Endodermal cell (in vitro differentiated cells): ENCODE measurements around the gene LGALS4. TPM values are rescaled to one million over a fixed set of nuclear protein-coding genes. Genes with fewer than 3 reads are reported as not detected.

ENCODE experiments used
- DNase-seq: peaks from one replicate; pipeline ENCODE4 v3.0.0-alpha.2; 2017
- H3K27ac ChIP-seq: 2 replicates; pipeline ENCODE4 v1.5.1; 2013; ENCODE audit warnings: mild to moderate bottlenecking, low read depth, low read length, moderate library complexity
- H3K27me3 ChIP-seq: 2 replicates; pipeline ENCODE4 v1.6.1; 2013; ENCODE audit warnings: mild to moderate bottlenecking, low read length, moderate library complexity; ENCODE audit not compliant: insufficient read depth, control insufficient read depth, poor library complexity, severe bottlenecking
- H3K36me3 ChIP-seq: 2 replicates; pipeline ENCODE4 v1.7.0; 2013; ENCODE audit warnings: mild to moderate bottlenecking, low read length, moderate library complexity; ENCODE audit not compliant: control insufficient read depth, insufficient read depth
- H3K4me1 ChIP-seq: one replicate; pipeline ENCODE4 v1.7.0; 2013; ENCODE audit warnings: low read length; ENCODE audit not compliant: control insufficient read depth, insufficient read depth
- H3K4me3 ChIP-seq: 2 replicates; pipeline ENCODE4 v1.5.1; 2013; ENCODE audit warnings: mild to moderate bottlenecking, low read length, moderate library complexity
- H3K9ac ChIP-seq: 2 replicates; pipeline ENCODE4 v1.6.1; 2013; ENCODE audit warnings: mild to moderate bottlenecking, low read length, moderate library complexity; ENCODE audit not compliant: poor library complexity, severe bottlenecking; ENCODE audit errors: extremely low read depth
- H3K9me3 ChIP-seq: 2 replicates; pipeline ENCODE4 v1.6.1; 2013; ENCODE audit warnings: mild to moderate bottlenecking, low read length, moderate library complexity; ENCODE audit not compliant: control insufficient read depth
- H3K27ac Mint-ChIP-seq: 2 replicates; pipeline ENCODE4 v1.8.0; 2020; ENCODE audit warnings: mixed read lengths
- H3K27me3 Mint-ChIP-seq: 2 replicates; pipeline ENCODE4 v1.8.0; 2021; ENCODE audit warnings: mild to moderate bottlenecking, mixed read lengths; ENCODE audit not compliant: insufficient read depth
- H3K36me3 Mint-ChIP-seq: 2 replicates; pipeline ENCODE4 v1.8.0; 2020; ENCODE audit warnings: low read depth, mixed read lengths
- H3K4me1 Mint-ChIP-seq: 2 replicates; pipeline ENCODE4 v1.8.0; 2020; ENCODE audit warnings: mixed read lengths
- H3K4me3 Mint-ChIP-seq: 2 replicates; pipeline ENCODE4 v1.8.0; 2020; ENCODE audit warnings: mild to moderate bottlenecking, moderate library complexity, mixed read lengths
- H3K9me3 Mint-ChIP-seq: 2 replicates; pipeline ENCODE4 v1.8.0; 2020; ENCODE audit warnings: mild to moderate bottlenecking, mixed read lengths
- WGBS, 2 experiments: methylation state at CpG; one replicate each; pipeline versions ENCODE4 v1.1.5 to v1.1.7; 2013; ENCODE audit warnings: missing lambda C conversion rate in 2 of 2, mixed read lengths in 1 of 2; ENCODE audit not compliant: insufficient coverage in 1 of 2, insufficient read length in 1 of 2; 5-methylcytosine and 5-hydroxymethylcytosine counted together
- total RNA-seq, 2 donors: library from RNA; stranded (reverse); fragmentation: NEBNext Ultra II Directional in 1 of 2; extraction: Animal tissue kit (Norgen Biotek cat#: 25700) in 1 of 2; gene quantifications; 2 replicates in 1 of 2; 3 replicates in 1 of 2; pipeline ENCODE4 v1.2.1, GENCODE V29; 2021
- TF ChIP-seq, protein P1 (sequence below): fragments of 200-600 bp; sonication (generic); conservative IDR thresholded peaks from 2 replicates; pipeline ENCODE4 v1.5.0; 2021; ENCODE audit warnings: antibody characterized with exemption, mild to moderate bottlenecking

LGALS4 gene
- total RNA-seq, 2 donors from 2014 or later, result 0.49 to 0.84 TPM

DNA sequence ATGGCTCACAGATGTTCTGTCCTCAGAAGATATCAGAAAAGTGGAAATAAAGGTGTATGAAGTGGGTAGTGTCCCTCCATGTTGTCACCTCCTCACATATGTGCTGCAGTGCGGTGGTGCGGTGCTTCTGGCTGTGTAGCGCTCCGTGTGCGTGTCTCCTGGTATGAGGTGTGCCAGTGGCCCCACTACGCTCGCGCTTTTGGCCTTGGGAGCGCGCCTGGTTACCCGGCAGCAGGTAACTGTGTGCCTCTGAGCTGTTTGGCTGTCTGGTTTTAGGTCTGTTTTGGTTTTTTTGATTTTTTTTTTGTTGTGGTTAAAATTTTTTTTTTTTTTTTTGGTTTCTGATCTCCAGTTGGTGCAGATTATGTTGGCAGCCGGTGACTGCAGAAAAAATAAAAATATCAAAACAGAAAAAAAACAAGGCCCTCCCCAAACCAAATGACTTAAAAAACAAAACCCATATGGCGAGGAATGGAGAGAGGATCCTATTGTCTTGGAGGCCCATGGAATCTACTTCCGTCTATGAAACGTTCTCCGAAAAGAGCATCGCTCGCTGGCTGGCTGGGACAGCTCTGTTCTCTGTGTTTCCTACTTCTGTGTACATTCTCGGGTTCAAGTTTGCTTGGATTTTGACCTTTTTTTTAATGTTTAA lies 29.2 kb upstream of the LGALS4 start:
- 96 to 100% methylated on average over 7 to 19 of the region's 19 CpGs for WGBS, 2 experiments

DNA sequence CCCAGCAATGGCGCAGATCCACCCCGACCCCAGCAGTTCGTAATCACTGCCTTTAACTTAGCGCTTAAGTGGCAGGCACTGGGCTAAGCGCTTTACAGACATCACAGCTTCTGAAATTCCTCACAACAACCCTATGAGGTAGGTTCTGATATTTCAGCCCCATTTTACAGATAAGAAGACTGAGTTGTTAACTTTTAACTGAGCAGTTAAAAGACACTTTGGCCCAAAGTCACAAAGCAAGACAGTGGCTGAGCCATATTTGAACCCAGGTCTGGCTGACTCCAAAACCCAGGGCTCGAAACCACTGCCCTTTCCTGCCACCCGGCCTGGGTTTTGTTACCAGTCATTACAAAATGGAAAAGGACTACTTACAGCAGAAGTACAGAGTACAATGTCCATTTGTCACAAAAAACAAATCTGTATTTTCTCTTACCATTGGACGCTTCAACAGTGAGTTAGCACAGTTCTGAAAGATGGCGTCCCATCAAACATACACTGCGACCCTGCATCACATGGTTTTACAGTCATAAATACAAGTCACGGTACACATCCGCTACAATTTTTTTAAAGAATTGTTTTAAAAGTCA lies 28.5 kb upstream of the LGALS4 start:
- Mint-ChIP-seq H3K4me1 (peaks cover 2% of the 10 kb centered on the region), H3K9me3 (no peaks in the 10 kb centered on the region), H3K27me3 (no peaks in the 10 kb centered on the region), H3K36me3 (peaks cover 98% of the 10 kb centered on the region), H3K27ac (peak overlapping the region; percentile 55), H3K4me3 (no peak overlapping the region)
- H3K27me3 ChIP-seq, result no peaks in the 10 kb centered on the region
- H3K36me3 ChIP-seq, result peaks cover 98% of the 10 kb centered on the region
- 91 to 94% methylated on average over 9 to 12 of the region's 12 CpGs for WGBS, 2 experiments
- no peak overlapping the region for H3K9ac ChIP-seq
- H3K4me1 ChIP-seq, result no peaks in the 10 kb centered on the region
- TF ChIP-seq, protein P1, sequence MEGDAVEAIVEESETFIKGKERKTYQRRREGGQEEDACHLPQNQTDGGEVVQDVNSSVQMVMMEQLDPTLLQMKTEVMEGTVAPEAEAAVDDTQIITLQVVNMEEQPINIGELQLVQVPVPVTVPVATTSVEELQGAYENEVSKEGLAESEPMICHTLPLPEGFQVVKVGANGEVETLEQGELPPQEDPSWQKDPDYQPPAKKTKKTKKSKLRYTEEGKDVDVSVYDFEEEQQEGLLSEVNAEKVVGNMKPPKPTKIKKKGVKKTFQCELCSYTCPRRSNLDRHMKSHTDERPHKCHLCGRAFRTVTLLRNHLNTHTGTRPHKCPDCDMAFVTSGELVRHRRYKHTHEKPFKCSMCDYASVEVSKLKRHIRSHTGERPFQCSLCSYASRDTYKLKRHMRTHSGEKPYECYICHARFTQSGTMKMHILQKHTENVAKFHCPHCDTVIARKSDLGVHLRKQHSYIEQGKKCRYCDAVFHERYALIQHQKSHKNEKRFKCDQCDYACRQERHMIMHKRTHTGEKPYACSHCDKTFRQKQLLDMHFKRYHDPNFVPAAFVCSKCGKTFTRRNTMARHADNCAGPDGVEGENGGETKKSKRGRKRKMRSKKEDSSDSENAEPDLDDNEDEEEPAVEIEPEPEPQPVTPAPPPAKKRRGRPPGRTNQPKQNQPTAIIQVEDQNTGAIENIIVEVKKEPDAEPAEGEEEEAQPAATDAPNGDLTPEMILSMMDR, result no peak
- no peaks in the 10 kb centered on the region for H3K9me3 ChIP-seq
- H3K27ac ChIP-seq, result no peak overlapping the region
- no peak for DNase-seq
- H3K4me3 ChIP-seq, result no peak overlapping the region

More for the DNA sequence above, 29.2 kb upstream of the LGALS4 start:
- Mint-ChIP-seq H3K4me3 (no peak overlapping the region), H3K27me3 (no peaks in the 10 kb centered on the region), H3K4me1 (peaks cover 2% of the 10 kb centered on the region), H3K27ac (peak overlapping the region; percentile 56), H3K36me3 (peaks cover 96% of the 10 kb centered on the region), H3K9me3 (no peaks in the 10 kb centered on the region)
- H3K9me3 ChIP-seq, result no peaks in the 10 kb centered on the region
- DNase-seq, result no peak
- H3K27ac ChIP-seq, result no peak overlapping the region
- no peaks in the 10 kb centered on the region for H3K27me3 ChIP-seq
- H3K4me3 ChIP-seq, result no peak overlapping the region
- H3K9ac ChIP-seq, result no peak overlapping the region
- H3K4me1 ChIP-seq, result no peaks in the 10 kb centered on the region
- TF ChIP-seq, protein P1, result no peak
- H3K36me3 ChIP-seq, result peaks cover 98% of the 10 kb centered on the region

DNA sequence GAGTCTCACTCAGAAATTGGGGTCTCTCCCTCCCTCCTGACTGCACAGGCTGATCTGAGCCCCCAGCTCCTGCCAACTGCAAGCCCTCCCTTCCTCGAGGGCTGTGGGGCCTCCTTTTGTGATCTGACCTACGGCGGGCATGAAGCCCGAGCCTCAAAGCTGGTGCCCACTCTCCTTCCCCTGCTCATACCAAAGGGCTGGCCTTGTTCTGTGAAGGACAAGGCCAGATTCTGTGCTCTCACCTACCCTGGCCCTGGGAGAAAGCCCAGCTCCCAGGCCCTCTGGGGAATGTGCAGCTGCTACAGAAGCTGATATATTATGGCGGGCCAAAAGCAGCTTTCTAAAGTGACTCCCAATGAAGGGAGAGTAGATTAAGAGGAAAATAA lies 27.8 kb upstream of the LGALS4 start:
- H3K4me1 Mint-ChIP-seq, result peaks cover 2% of the 10 kb centered on the region
- H3K4me3 ChIP-seq, result no peak overlapping the region
- TF ChIP-seq, protein P1, result no peak
- DNase-seq, result no peak
- no peaks in the 10 kb centered on the region for H3K27me3 Mint-ChIP-seq
- H3K9me3 ChIP-seq, result no peaks in the 10 kb centered on the region
- H3K27me3 ChIP-seq, result no peaks in the 10 kb centered on the region
- 94 to 98% methylated on average over 5 of the region's 5 CpGs for WGBS, 2 experiments
- H3K27ac Mint-ChIP-seq, result peak overlapping the region; percentile 55
- no peaks in the 10 kb centered on the region for H3K4me1 ChIP-seq
- H3K36me3 ChIP-seq, result peaks cover 98% of the 10 kb centered on the region
- no peak overlapping the region for H3K9ac ChIP-seq
- H3K9me3 Mint-ChIP-seq, result no peaks in the 10 kb centered on the region
- H3K27ac ChIP-seq, result no peak overlapping the region
- H3K36me3 Mint-ChIP-seq, result peaks cover 96% of the 10 kb centered on the region
- H3K4me3 Mint-ChIP-seq, result no peak overlapping the region
